ENCODE results near the gene HDDC2. TPM values are rescaled to one million over a fixed set of nuclear protein-coding genes. Genes with fewer than 3 reads are reported as not detected.

The HDDC2 gene
- total RNA-seq, 1 experiment from 2014 or later = 69.8 TPM

- ChIA-PET CTCF (no interaction called here), POLR2A (no interaction called here)
- DNase-seq (ENCODE audit: low spot score) = no peak
- Mint-ChIP-seq H3K4me1 (no peaks in the 10 kb centered on the region), H3K9me3 (peaks cover 4% of the 10 kb centered on the region; the same call in 1 of the 2 replicates), H3K4me3 (no peak overlapping the region), H3K27ac (no peak overlapping the region), H3K36me3 (peaks cover 40% of the 10 kb centered on the region), H3K27me3 (ENCODE audit: low read depth) (no peaks in the 10 kb centered on the region)
- TF ChIP-seq MLX (CRISPR knock-in tag; IDR thresholded peaks at IDR 0.05) (no peak), E2F5 (CRISPR knock-in tag; IDR thresholded peaks at IDR 0.05) (no peak), PRDM15 (CRISPR knock-in tag; IDR thresholded peaks at IDR 0.05) (no peak), ETV6 (CRISPR knock-in tag; IDR thresholded peaks at IDR 0.05) (no peak), ZNF121 (CRISPR knock-in tag; IDR thresholded peaks at IDR 0.05) (no peak), ZNF396 (CRISPR knock-in tag; IDR thresholded peaks at IDR 0.05; ENCODE audit: borderline replicate concordance) (no peak), ZBTB43 (CRISPR knock-in tag; IDR thresholded peaks at IDR 0.05) (no peak), ATF6 (CRISPR knock-in tag; IDR thresholded peaks at IDR 0.05) (no peak), STAT6 (CRISPR knock-in tag; conservative IDR thresholded peaks at IDR 0.05; ENCODE audit: low read depth) (no peak), MYBL2 (CRISPR knock-in tag; IDR thresholded peaks at IDR 0.05) (no peak), FOXP4 (CRISPR knock-in tag; IDR thresholded peaks at IDR 0.05) (no peak), ZNF317 (CRISPR knock-in tag; IDR thresholded peaks at IDR 0.05; ENCODE audit: borderline replicate concordance, low read depth) (no peak), ZNF425 (CRISPR knock-in tag; conservative IDR thresholded peaks at IDR 0.05) (no peak), HMGXB4 (CRISPR knock-in tag; IDR thresholded peaks at IDR 0.05) (no peak), ELF4 (CRISPR knock-in tag; IDR thresholded peaks at IDR 0.05; ENCODE audit: low read depth) (no peak), TP53 (CRISPR knock-in tag; IDR thresholded peaks at IDR 0.05) (no peak), SP1 (CRISPR knock-in tag; conservative IDR thresholded peaks at IDR 0.05) (no peak), KAT7 (CRISPR knock-in tag; IDR thresholded peaks at IDR 0.05; ENCODE audit: borderline replicate concordance) (no peak), TCF7 (CRISPR knock-in tag; IDR thresholded peaks at IDR 0.05; ENCODE audit: low read depth) (no peak), FOXJ3 (CRISPR knock-in tag; IDR thresholded peaks at IDR 0.05; ENCODE audit: borderline replicate concordance) (no peak)
- ATAC-seq = no peak
These were observed 7.7 kb downstream of the HDDC2 start for GRCh38 chr6:125294036-125294435.
